ENCODE results near the gene LSM4.
A peak's percentile ranks its signal among the peaks of the same experiment; 100 is the strongest.
"Not testable (repeated sequence)": the region's sequence is repeated elsewhere in the genome, so short reads cannot be mapped to it uniquely, and the experiment has no call there.

LSM4 gene

DNA sequence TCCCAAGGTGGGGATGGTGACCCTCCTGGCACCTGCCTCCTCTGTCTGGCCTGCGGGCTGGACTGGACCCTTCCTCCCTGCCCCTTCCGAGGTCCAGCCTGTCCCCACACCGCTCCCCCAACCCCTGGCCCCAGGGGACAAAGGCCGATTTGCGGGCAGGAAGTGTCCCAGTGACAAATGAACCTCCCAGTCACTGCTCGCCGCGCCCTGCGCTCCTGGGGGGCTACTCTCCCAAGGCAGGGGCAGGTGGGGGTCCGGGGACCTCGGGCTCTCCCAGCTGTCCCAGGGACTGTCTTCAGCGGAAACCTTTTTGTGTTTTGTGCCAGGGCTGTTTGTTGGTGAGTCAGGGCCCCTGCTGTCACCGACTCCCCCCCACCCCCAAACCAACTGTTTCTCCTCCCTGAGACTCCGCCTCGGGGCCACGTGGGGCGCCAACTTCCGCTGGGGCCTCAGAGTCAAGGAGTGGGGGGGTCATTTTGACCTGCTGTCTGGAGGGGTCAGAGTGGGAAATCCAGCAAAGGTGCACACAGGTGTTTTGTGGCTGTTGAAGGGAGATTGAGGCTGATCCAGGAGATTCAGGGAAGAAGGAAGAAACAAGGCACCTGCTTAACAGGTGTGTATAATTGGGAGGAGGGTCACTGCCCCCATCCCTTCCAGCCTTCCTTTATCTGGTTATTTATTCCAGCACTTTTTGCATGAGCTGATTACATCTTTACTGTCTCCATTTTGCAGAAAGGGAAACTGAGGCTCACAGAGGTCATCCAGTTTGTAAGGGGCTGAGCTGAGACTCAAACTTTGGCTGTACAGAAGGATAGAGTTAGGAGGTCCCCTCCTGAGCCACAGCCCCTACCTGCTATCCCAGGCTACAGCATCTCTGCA is 18.4 kb upstream of the LSM4 start:
- peak; percentile 68 for DNase-seq (ENCODE audit: low spot score)

DNA sequence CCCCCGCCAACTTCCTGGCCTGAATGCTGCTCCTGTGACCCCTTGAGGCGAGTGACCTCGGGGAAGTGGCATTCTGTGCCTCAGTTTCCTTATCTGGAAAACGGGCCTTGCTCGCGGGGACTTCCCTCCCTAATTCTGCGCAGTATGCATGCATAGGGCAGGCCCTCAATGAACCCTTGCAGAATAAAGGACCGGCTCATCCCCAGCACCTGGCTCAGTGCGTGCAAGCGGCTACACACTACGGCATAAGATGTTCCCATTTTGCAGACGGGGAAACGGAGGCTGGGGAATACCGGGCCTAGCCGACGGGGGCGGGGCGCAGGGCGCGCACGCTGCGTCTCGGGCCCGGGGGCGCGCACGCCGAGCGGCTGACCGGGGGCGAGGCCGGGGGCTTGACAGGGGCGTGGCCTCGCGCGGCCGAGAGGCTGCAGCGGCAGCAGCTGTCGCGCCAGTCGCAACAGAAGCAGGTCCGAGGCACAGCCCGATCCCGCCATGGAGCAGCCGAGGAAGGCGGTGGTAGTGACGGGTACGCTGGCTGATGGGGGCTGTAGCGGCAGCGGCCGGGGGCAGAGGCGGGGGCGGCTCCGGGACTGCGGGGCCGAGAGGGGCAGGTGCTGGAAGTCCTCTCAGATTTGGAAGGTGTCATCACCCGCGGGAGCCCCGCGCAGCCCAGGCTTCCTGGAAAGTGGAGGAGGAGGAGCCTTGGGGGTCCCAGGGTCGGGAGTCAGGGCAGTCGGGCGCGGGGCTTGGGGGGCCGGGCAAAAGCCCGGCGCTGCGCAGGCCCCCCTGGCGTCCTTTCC is 17.5 kb upstream of the LSM4 start, which contains the start of gene PGPEP1:
PGPEP1 (plus strand) TSS at position 409 of the 800 bp plus-strand sequence; CDS start at position 493, 84 bp downstream.
- peak; percentile 85 for DNase-seq (ENCODE audit: low spot score)

DNA sequence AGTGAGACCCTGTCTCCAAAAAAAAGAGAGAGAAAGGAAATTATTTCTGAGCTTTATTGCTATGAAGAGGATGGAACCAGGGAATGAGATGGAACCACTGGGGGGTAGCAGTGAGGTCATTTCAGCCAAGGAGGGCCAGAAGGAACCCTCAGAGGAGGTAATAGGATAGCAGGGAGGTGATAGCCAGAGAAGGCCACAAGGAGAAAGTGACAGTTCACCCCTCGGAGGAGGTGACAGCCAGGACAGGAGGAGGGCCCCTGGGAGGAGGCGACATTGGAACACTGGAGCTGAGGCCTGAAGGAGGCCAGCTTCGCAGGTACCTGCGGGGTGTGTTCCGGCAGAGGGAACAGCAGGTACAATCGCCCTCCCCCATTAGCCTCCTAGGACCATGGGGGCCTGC is 16.8 kb upstream of the LSM4 start:
- peak; percentile 49 for DNase-seq (ENCODE audit: low spot score)

DNA sequence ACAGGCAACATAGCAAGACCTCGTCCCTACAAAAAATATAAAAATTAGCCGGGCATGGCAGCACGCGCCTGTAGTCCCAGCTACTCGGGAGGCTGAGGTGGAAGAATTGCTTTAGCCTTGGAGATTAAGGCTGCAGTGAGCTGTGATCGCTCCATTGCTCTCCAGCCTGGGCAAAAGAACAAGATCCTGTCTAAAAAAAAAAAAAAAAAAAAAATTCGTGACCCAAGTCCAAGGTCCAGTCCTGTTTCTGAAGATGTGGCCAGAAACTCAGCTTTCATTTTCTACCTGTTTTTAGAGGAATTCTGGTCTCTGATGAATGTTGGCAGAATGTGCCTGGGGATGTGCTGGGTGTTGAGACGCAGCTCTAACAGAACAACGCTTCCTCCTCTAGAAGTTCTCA is 15.7 kb upstream of the LSM4 start:
- no peak for DNase-seq (ENCODE audit: low spot score)

DNA sequence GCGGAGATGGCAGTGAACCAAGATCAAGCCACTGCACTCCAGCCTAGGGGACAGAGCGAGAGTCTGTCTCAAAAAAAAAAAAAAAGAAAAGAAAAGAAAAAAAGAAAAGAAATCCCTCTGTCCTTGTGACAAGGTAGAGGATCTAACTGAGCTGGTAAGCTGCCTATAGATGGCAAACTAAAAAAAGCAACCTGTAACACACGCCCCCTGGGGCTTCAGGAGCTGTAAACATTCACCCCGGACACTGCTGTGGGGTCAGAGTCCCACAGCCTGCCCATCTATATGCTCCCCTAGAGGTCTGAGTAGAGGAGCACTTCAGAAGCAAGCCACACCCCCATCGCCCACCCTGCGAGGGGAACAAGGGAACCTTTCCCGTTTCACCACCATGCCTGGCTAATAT is 13.2 kb upstream of the LSM4 start:
- no peak for DNase-seq (ENCODE audit: low spot score)

DNA sequence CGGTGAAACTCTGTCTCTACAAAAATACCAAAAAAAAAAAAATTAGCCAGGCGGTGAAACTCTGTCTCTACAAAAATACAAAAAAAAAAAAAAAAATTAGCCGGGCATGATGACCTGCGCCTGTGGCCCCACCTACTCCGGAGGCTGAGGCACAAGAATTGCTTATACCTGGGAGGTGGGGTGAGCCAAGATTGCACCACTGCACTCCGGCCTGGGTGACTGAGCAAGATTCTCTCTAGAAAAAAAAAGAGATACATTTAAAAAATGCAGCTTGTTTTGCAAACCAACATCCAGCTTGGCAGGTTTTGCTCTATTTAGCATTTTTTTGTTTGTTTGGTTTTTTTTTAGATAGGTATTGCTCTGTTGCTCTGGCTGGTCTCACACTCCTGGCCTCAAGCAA is 10.8 kb upstream of the LSM4 start:
- DNase-seq (ENCODE audit: low spot score), result no peak

DNA sequence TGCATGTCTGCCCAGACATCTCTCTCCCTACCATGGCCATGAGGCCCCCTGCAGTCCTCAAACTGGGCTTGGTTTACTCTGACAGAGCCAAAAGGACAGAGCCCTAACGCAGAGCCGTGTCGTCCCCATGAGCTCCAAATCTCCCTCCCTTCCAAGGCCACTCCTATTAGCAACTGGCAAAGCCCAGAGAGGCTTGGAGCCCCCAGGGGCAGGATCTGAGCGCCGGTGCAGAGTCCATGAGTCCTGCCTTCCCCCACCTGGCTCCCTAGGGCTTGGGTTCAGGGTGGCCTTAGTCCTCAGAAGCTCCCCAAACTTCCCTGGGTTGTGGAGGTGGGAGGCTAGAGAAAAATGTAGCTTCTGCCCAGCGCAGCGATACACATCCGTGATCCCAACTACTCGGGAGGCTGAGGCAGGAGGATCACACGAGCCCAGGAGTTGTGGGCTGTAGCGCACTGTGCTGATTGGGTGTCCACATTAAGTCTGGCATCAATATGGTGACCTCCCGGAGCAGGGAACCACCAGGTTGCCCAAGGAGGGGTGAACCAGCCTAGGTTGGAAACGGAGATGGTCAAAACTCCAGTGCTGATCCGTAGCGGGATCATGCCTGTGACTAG is 10.1 kb upstream of the LSM4 start:
- no peak for DNase-seq (ENCODE audit: low spot score)

DNA sequence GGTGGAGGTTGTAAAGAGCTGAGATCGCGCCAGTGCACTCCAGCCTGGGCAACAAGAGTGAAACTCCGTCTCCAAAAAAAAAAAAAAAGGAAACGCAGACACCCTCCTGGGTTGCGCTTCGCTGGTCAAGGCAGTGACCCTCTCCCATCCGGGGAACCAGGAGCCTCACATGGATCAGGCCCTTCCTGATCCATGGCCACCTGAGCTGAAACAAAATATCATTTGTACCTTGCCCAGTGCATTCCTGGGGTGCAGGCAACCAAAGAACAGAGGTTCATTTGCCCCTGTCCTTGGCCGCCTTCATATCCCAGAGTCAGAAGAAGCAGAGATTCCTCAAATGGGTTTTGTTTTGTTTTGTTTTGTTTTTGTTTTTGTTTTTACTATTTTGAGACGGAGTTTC is 8.0 kb upstream of the LSM4 start:
- no peak for DNase-seq (ENCODE audit: low spot score)

DNA sequence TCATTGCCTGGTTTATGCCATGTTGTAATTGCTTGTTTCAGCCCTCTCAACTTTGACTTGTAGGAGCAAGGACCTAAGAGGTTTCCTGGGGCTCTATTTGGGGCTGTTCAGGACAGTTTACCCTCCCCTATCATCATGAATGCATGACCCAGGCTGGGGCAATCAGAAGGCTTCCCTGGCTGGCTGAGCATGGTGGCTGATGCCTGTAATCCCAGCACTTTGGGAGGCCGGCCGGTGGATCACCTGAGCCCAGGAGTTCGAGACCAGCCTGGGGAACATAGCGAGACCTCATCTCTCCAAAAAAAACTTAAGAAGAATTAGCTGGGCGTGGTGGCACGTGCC is 6.1 kb upstream of the LSM4 start:
- DNase-seq (ENCODE audit: low spot score), result no peak

DNA sequence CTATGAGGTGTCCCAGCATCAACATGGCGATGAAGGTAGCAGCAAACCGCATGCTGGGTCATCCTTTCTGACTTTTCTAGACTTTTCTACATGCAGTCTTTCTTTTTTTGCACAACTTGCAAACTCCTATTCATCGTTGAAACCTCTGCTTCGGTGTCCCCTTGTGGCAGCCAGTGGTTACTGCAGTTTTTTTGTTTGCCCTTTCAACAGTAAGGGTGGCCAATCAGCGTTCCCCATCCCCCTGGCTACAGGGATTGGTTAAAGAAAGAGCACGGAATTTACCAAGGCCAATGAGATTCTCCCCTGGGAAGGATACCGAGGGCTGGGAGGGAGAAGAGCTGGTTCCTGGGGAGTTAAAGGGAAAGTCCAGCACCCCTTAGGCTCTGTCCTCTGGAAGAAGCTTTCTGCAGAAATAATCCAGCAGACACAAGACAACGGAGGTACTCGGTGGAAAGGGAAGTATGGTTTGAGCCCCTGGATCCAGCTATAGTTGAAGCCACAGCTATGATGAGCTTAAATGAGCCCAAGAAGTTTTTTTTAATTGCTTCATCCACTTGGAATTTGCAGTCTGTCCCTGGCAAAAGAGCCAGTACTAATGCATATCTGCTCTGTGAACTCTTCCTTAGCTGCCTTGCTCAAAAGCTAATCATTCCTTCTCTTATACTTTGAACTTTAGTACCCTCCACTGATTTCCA is 5.6 kb upstream of the LSM4 start:
- DNase-seq (ENCODE audit: low spot score), result peak; percentile 98

DNA sequence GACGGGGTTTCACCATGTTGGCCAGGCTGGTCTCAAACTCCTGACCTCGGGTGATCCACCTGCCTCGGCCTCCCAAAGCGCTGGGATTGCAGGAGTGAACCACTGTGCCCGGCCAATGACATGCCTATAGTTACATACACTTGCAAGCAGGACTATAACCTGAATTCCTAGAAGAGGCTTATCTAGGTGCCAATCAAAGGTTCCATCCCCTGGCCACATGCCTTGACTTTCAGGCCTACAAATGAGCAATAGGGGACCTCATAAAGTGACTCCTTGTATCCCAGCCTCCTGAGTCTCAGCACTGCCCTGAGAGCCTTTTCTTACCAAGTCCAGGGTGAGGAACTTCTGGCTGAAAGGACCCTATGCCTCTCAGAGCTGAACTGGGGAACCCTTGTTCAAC is 3.9 kb upstream of the LSM4 start:
- no peak for DNase-seq (ENCODE audit: low spot score)

DNA sequence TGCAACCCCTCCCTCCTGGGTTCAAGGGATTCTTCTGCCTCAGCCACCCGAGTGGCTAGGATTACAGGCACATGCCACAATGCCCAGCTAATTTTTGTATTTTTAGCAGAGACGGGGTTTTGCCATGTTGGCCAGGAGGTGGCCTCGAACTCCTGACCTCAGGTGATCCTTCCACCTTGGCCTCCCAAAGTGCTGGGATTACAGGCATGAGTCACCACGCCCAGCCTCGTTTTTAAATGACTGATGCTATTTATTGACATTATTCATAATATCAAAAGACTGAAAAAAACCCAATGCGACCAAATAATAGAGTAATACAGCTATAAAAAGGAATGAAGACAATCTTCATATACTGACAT is 1.5 kb upstream of the LSM4 start:
- not testable (repeated sequence) for DNase-seq (ENCODE audit: low spot score)

DNA sequence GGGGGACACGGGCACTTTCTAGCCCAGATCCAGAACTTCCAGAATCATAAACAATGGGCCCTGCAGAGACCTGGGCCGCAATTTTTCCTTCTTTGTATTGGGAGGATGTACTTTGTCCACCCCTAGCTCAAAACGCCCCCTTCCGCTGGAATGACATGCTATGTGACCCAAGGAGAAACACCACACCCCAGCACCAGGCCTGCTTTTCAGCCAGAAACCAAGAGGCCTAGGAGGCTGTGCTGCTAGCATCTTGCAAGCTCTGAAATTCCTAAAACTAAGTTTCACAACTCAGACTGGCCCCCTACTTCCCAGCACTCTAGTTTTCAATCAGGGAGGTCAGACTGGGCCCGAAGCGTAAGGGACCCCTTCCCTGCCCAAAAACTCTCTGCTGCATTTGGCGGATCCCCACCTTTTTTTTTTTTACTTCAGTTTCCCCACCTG is 538 bp downstream of the LSM4 start:
- DNase-seq (ENCODE audit: low spot score), result peak; percentile 83

DNA sequence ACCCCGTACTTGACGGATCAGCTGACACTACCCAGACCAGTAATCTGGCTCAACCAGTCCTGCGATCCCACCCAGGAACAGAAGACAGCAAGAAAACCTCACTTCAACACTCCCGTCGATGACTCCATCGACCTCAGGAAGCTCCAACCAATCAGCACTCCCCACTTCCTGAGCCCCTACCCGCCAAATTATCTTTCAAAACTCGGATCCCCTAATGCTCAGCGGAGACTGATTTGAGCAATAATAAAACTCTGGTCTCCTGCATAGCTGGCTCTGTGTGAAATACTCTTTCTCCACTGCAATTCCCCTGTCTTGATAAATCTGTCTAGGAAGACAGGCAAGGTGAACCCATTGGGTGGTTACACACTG is 1.2 kb downstream of the LSM4 start:
- DNase-seq (ENCODE audit: low spot score), result no peak

DNA sequence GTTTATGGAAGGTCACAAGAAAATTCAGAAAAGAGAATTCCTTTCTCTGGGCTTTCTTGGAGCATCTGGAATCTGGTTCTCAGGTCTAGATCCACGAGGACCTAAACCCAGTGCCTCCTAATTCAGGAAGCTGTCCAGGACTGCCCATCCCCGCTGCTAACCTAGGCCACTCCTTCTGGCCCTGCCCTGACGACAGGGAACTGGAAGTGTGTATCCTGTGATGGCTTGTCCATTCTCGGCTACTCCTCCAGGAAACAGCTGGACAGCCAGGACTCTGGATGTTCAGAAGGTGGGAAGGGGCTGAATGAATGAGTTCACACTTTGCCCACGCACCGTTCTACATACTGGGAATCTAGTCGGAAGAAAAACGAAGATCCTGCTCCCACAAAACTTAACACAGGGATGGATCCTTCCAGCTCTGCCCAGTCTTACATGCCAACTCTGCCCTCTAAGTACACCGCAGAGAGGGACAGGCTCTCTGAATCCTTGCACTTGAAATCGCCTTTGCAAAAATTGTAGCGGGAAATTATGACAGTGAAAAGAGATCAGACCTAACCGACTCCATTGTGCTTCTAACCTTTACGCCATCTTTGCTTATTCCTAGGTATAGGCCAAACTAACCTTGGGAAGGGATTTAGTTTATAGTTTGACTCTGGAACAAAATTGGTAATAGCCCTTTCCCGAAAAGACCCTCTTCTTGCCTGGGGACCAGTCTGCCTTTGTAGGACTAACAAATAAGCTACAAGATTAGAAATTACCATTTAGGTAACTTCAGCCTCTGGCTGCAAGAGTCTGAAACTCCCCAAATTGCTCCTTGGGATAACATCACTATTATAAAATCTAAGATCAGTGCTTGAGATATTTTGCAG is 1.8 kb downstream of the LSM4 start:
- DNase-seq (ENCODE audit: low spot score), result no peak

DNA sequence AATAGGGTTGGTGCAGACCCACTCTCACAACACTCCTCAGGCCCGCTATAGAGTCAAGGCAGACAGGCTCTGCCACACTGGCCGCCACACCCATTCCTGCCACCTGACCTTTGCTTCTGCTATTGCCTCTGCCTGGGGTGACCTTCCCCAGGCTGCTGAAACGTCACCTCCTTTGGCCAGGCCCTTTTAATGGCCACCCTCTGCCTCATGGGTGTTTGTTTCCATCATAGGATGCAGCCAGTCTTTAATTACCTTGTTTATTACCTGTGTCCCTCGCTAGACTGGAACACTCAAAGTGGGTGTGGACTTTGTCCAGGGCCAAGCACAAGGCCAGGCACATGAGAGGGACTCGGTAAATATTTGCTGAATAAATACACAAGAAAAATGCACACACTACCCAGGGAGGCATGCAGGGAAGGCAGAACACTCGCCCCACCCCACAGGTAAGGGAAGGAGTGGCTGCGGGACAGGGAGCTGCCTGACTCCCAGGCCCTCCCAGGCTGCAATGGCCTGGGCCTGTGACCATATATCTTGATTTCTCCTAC is 3.2 kb downstream of the LSM4 start:
- DNase-seq (ENCODE audit: low spot score), result no peak

DNA sequence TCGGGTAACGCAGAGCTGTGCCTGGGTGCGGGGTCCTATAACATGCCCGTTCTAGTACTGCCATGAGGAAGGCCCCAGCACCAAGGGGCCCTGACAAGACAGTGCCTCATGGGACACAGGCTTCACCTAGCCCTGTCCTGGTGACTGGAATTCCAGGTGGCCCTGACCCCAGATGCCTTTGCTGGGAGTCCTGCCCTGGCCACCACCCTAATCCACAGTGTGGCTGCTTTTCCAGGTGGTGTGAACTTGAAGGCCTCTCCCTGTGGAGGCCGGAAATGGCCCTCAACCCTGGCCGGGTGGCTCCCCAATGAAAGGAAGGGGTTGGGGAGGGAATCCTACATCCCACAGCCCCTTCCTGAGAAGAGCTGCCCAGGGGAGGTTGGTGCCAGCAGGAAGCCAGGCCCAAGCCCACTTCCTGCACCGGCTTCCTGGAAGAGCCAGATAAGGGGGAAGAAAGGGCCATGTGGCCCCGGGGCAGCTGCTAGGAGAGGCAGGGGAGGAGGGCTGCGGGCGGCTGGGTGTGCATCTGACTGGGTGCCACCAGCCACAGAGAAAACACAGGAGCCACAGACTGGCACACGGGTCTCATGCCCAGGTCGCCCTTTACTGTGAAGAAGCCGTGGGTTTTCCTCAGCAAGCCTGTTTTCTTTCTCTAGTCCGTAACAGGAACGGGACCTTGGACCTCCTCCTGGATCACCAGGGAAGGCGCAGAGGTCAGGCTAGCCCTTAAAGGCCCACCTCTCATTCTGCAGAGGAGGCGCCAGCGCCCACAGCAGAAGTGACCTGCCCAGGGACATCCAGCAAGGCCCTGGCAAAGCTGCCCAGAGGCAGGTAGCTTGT is 4.7 kb downstream of the LSM4 start:
- no peak for DNase-seq (ENCODE audit: low spot score)

DNA sequence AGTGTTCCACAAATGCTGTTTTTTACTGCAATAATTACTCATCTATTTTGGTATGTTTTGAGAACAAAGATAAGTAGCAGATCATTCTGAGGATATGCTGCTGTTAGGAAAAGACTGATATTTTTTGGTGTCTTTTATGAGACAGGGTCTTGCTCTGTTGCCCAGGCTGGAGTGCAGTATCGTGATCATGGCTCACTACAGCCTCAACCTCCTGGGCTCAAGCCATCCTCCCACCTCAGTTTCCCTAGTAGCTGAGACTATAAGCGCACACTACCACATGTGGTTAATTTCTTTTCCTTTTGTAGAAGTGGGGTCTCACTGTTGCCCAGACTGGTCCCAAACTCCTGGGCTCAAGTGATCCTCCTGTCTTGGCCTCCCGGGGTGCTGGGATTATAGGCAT is 9.5 kb downstream of the LSM4 start:
- DNase-seq (ENCODE audit: low spot score), result no peak

DNA sequence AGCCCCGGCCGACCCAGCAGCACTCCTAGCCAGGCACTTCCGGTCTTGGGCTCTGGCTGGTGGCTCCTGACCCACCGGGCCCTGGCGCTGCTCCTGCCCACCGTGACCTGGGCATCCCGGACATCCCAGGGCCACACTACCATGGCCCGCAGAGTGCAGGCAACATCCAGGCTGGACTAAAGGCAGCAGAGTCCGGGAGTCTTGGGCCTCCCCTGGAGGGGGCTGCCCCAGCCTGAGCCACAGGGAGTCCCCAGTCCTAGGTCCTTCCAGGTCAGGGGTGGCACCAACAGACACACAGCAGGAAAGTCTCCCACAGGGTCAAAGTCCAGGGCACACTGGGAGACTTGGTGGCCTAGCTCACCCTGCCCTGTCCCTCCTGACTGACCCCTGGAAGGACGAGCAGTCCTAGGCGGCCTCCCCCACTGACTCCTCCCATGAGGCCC is 10.8 kb downstream of the LSM4 start:
- DNase-seq (ENCODE audit: low spot score), result no peak

DNA sequence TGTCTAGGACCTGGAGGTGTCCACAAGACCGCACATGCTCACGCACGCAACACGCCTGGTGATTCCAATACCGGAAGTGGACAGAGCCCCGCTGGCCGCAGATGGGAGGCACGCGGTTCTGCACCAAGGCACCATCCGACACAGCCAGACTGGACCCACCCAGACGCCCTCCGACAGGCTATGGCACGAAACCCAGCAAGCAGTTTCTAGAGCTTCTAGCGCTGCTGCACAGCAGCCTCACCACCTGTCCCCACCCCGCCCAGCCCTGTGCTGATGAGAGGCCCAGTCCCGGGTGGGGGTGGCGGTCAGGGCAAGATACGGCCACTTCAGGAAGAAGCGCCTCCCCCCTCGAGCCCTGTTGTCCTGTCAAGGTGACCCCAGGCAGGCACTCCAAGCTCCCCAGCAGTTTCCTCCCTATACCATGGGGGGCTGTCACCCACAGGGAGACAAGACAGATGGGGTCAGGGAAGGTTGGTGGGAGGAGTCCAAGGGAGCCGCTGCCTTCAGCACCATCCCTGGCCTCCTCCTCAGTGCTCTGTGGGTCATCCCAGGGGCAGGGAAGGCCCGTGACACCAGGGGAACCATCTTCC is 11.3 kb downstream of the LSM4 start:
- DNase-seq (ENCODE audit: low spot score), result no peak

Measured in HuH-7.5 (cell line).